ENCODE measurements around the gene DFFB. TPM values are rescaled to one million over a fixed set of nuclear protein-coding genes. Genes with fewer than 3 reads are reported as not detected.

Gene DFFB
- total RNA-seq, 4 donors from 2014 or later: 0.82 to 8.7 (median 4.8) TPM

GRCh38 chr1:3930301-3931006 lies 73.2 kb downstream of the DFFB start:
- no peak for TF ChIP-seq CTCF (IDR thresholded peaks at IDR 0.05; ENCODE audit: low read depth)

- TF ChIP-seq CTCF (IDR thresholded peaks at IDR 0.05; ENCODE audit: low read depth): no peak
These were observed 74.0 kb downstream of the DFFB start for GRCh38 chr1:3931007-3931912.

GRCh38 chr1:3932156-3932919 lies 75.1 kb downstream of the DFFB start:
- no peak for TF ChIP-seq CTCF (IDR thresholded peaks at IDR 0.05; ENCODE audit: low read depth)

Other genes with a start within 250 kb of the DFFB start
- 10 to 100 TPM; 10.0 to 24.7 (median 17.1) TPM for gene MEGF6, start 246.0 kb upstream of the DFFB start, total RNA-seq
- 10 to 100 TPM; 42.6 to 60.3 (median 52.5) TPM for gene TPRG1L, start 232.5 kb upstream of the DFFB start, total RNA-seq
- gene WRAP73, start 207.4 kb upstream of the DFFB start, total RNA-seq: 10 to 100 TPM; 16.8 to 20.5 (median 19.5) TPM
- gene TP73, start 205.0 kb upstream of the DFFB start, total RNA-seq: under 1 TPM in 1 of 4 donors, not detected in 3; 0.17 TPM
- not detected for gene CCDC27, start 105.0 kb upstream of the DFFB start, total RNA-seq
- 1 to 10 TPM in 1 of 4 donors, not detected in 3; 4.7 TPM for gene SMIM1, start 84.7 kb upstream of the DFFB start, total RNA-seq
- 10 to 100 TPM; 17.7 to 42.0 (median 22.3) TPM for gene LRRC47, start 61.0 kb upstream of the DFFB start, total RNA-seq
- gene CEP104, start 265 bp upstream of the DFFB start, total RNA-seq: 10 to 100 TPM; 27.9 to 76.0 (median 33.9) TPM
- gene C1orf174, start 42.8 kb downstream of the DFFB start, total RNA-seq: 10 to 100 TPM; 17.0 to 21.4 (median 18.0) TPM

Measured in subcutaneous adipose tissue (tissue), 4 donors.